Endodermal cell (in vitro differentiated cells): ENCODE measurements around the gene PRSS35. TPM values are rescaled to one million over a fixed set of nuclear protein-coding genes. Genes with fewer than 3 reads are reported as not detected.

ENCODE experiments used
- DNase-seq: peaks from one replicate; pipeline ENCODE4 v3.0.0-alpha.2; 2017
- H3K27ac ChIP-seq: 2 replicates; pipeline ENCODE4 v1.5.1; 2013; ENCODE audit warnings: mild to moderate bottlenecking, low read depth, low read length, moderate library complexity
- H3K27me3 ChIP-seq: 2 replicates; pipeline ENCODE4 v1.6.1; 2013; ENCODE audit warnings: mild to moderate bottlenecking, low read length, moderate library complexity; ENCODE audit not compliant: insufficient read depth, control insufficient read depth, poor library complexity, severe bottlenecking
- H3K36me3 ChIP-seq: 2 replicates; pipeline ENCODE4 v1.7.0; 2013; ENCODE audit warnings: mild to moderate bottlenecking, low read length, moderate library complexity; ENCODE audit not compliant: control insufficient read depth, insufficient read depth
- H3K4me1 ChIP-seq: one replicate; pipeline ENCODE4 v1.7.0; 2013; ENCODE audit warnings: low read length; ENCODE audit not compliant: control insufficient read depth, insufficient read depth
- H3K4me3 ChIP-seq: 2 replicates; pipeline ENCODE4 v1.5.1; 2013; ENCODE audit warnings: mild to moderate bottlenecking, low read length, moderate library complexity
- H3K9ac ChIP-seq: 2 replicates; pipeline ENCODE4 v1.6.1; 2013; ENCODE audit warnings: mild to moderate bottlenecking, low read length, moderate library complexity; ENCODE audit not compliant: poor library complexity, severe bottlenecking; ENCODE audit errors: extremely low read depth
- H3K9me3 ChIP-seq: 2 replicates; pipeline ENCODE4 v1.6.1; 2013; ENCODE audit warnings: mild to moderate bottlenecking, low read length, moderate library complexity; ENCODE audit not compliant: control insufficient read depth
- H3K27ac Mint-ChIP-seq: 2 replicates; pipeline ENCODE4 v1.8.0; 2020; ENCODE audit warnings: mixed read lengths
- H3K27me3 Mint-ChIP-seq: 2 replicates; pipeline ENCODE4 v1.8.0; 2021; ENCODE audit warnings: mild to moderate bottlenecking, mixed read lengths; ENCODE audit not compliant: insufficient read depth
- H3K36me3 Mint-ChIP-seq: 2 replicates; pipeline ENCODE4 v1.8.0; 2020; ENCODE audit warnings: low read depth, mixed read lengths
- H3K4me1 Mint-ChIP-seq: 2 replicates; pipeline ENCODE4 v1.8.0; 2020; ENCODE audit warnings: mixed read lengths
- H3K4me3 Mint-ChIP-seq: 2 replicates; pipeline ENCODE4 v1.8.0; 2020; ENCODE audit warnings: mild to moderate bottlenecking, moderate library complexity, mixed read lengths
- H3K9me3 Mint-ChIP-seq: 2 replicates; pipeline ENCODE4 v1.8.0; 2020; ENCODE audit warnings: mild to moderate bottlenecking, mixed read lengths
- CTCF ChIP-seq: fragments of 200-600 bp; sonication (generic); conservative IDR thresholded peaks from 2 replicates; pipeline ENCODE4 v1.5.0; 2021; ENCODE audit warnings: antibody characterized with exemption, mild to moderate bottlenecking
- WGBS, 2 experiments: methylation state at CpG; one replicate each; pipeline versions ENCODE4 v1.1.5 to v1.1.7; 2013; ENCODE audit warnings: missing lambda C conversion rate in 2 of 2, mixed read lengths in 1 of 2; ENCODE audit not compliant: insufficient coverage in 1 of 2, insufficient read length in 1 of 2; 5-methylcytosine and 5-hydroxymethylcytosine counted together
- total RNA-seq, 2 donors: library from RNA; stranded (reverse); fragmentation: NEBNext Ultra II Directional in 1 of 2; extraction: Animal tissue kit (Norgen Biotek cat#: 25700) in 1 of 2; gene quantifications; 2 replicates in 1 of 2; 3 replicates in 1 of 2; pipeline ENCODE4 v1.2.1, GENCODE V29; 2021

Gene PRSS35
- total RNA-seq, 2 donors from 2014 or later = 2.1 to 3.8 TPM

GRCh38 chr6:83474309-83474708 lies 38.0 kb upstream of the PRSS35 start:
- Histone ChIP-seq H3K4me1 (no peaks in the 10 kb centered on the region), H3K9ac (no peak overlapping the region), H3K9me3 (no peaks in the 10 kb centered on the region), H3K36me3 (no peaks in the 10 kb centered on the region), H3K27ac (no peak overlapping the region), H3K4me3 (no peak overlapping the region), H3K27me3 (no peaks in the 10 kb centered on the region)
- H3K9me3 Mint-ChIP-seq = no peaks in the 10 kb centered on the region
- no peak overlapping the region for H3K27ac Mint-ChIP-seq
- no peak for TF ChIP-seq CTCF
- no peaks in the 10 kb centered on the region for H3K4me1 Mint-ChIP-seq
- peak; percentile 48 for DNase-seq
- no peaks in the 10 kb centered on the region for H3K27me3 Mint-ChIP-seq
- no peaks in the 10 kb centered on the region for H3K36me3 Mint-ChIP-seq
- WGBS, 2 experiments = 69 to 77% methylated on average over 4 of the region's 4 CpGs
- H3K4me3 Mint-ChIP-seq = no peak overlapping the region

GRCh38 chr6:83476971-83477370 lies 35.4 kb upstream of the PRSS35 start:
- Mint-ChIP-seq H3K27ac (no peak overlapping the region), H3K9me3 (no peaks in the 10 kb centered on the region), H3K4me1 (no peaks in the 10 kb centered on the region), H3K4me3 (no peak overlapping the region), H3K36me3 (no peaks in the 10 kb centered on the region), H3K27me3 (no peaks in the 10 kb centered on the region)
- Histone ChIP-seq H3K27me3 (no peaks in the 10 kb centered on the region), H3K9me3 (no peaks in the 10 kb centered on the region), H3K4me3 (no peak overlapping the region), H3K9ac (no peak overlapping the region), H3K36me3 (no peaks in the 10 kb centered on the region), H3K4me1 (no peaks in the 10 kb centered on the region), H3K27ac (no peak overlapping the region)
- no peak for TF ChIP-seq CTCF
- WGBS, 2 experiments = 92 to 100% methylated on average over 1 of the region's 1 CpG
- DNase-seq = no peak

GRCh38 chr6:83479389-83479788 lies 32.9 kb upstream of the PRSS35 start:
- Histone ChIP-seq H3K9me3 (no peaks in the 10 kb centered on the region), H3K27me3 (no peaks in the 10 kb centered on the region), H3K27ac (no peak overlapping the region), H3K4me3 (no peak overlapping the region), H3K36me3 (no peaks in the 10 kb centered on the region), H3K4me1 (no peaks in the 10 kb centered on the region), H3K9ac (no peak overlapping the region)
- H3K27me3 Mint-ChIP-seq = no peaks in the 10 kb centered on the region
- H3K9me3 Mint-ChIP-seq = no peaks in the 10 kb centered on the region
- TF ChIP-seq CTCF = no peak
- H3K4me1 Mint-ChIP-seq = no peaks in the 10 kb centered on the region
- no peak overlapping the region for H3K27ac Mint-ChIP-seq
- no peak for DNase-seq
- WGBS, 2 experiments = 89 to 98% methylated on average over 1 of the region's 1 CpG
- no peaks in the 10 kb centered on the region for H3K36me3 Mint-ChIP-seq
- no peak overlapping the region for H3K4me3 Mint-ChIP-seq
